SH-SY5Y (cell line): ENCODE data around the gene ZNF648.

Experiments used
- GATA2 ChIP-seq: IDR thresholded peaks from 2 replicates; pipeline ENCODE4 v1.6.1; 2011; ENCODE audit warnings: mild to moderate bottlenecking, low read depth, low read length
- GATA3 ChIP-seq: IDR thresholded peaks from 2 replicates; pipeline ENCODE4 v1.6.1; 2011; ENCODE audit warnings: low read depth, mild to moderate bottlenecking, low read length, moderate library complexity

- TF ChIP-seq GATA3 (no peak), GATA2 (no peak)
Measured at GRCh38 chr1:182085726-182086125, 24.2 kb upstream of the ZNF648 start.
